Measurements from ENCODE around the gene KIF3B.

GRCh38 chr20:32263398-32263954 lies 14.0 kb upstream of the KIF3B start:
- TF ChIP-seq EZH2 (IDR thresholded peaks at IDR 0.05; ENCODE audit: borderline replicate concordance, control insufficient read depth, low read depth, low read length) (no peak), GABPA (IDR thresholded peaks at IDR 0.05; ENCODE audit: low read depth) (no peak), MAX (IDR thresholded peaks at IDR 0.05; ENCODE audit: low read depth, low read length) (no peak), SUZ12 (IDR thresholded peaks at IDR 0.05; ENCODE audit: unreplicated experiment) (no peak), CTCF (IDR thresholded peaks at IDR 0.05 in 2 of 3, conservative IDR thresholded peaks at IDR 0.05 in 1 of 3; ENCODE audit: control insufficient read depth in 2 of 3, extremely low read depth in 1 of 3, insufficient read depth in 1 of 3, low read depth in 3 of 3, low read length in 3 of 3) (no peak), POLR2A (IDR thresholded peaks at IDR 0.05; ENCODE audit: low read depth, low read length) (no peak), REST (IDR thresholded peaks at IDR 0.05; ENCODE audit: low read depth, low read length) (no peak), HDAC2 (IDR thresholded peaks at IDR 0.05) (no peak), SRF (IDR thresholded peaks at IDR 0.05; ENCODE audit: low read depth in 2 of 2, low read length in 2 of 2) (no peak), ESRRA (IDR thresholded peaks at IDR 0.05; ENCODE audit: low read length) (no peak), RCOR1 (conservative IDR thresholded peaks at IDR 0.05; ENCODE audit: low read depth, low read length) (no peak), POLR2AphosphoS5 (IDR thresholded peaks at IDR 0.05; ENCODE audit: low read length) (no peak), SP1 (IDR thresholded peaks at IDR 0.05; ENCODE audit: low read depth, low read length) (no peak), RAD51 (IDR thresholded peaks at IDR 0.05) (no peak)
